GM06990 (cell line): ENCODE data around the gene HCFC1.
A peak's percentile ranks its signal among the peaks of the same experiment; 100 is the strongest.

ENCODE experiments used
- DNase-seq: peaks from one replicate; pipeline ENCODE4 v3.0.0-alpha.2; 2011; ENCODE audit not compliant: insufficient read length; ENCODE audit errors: extremely low read depth
- H3K27me3 ChIP-seq: replicated peaks from 2 replicates; pipeline ENCODE4 v1.6.0; 2011; ENCODE audit warnings: low read length; ENCODE audit not compliant: control insufficient read depth, insufficient read depth
- H3K36me3 ChIP-seq: 2 replicates; pipeline ENCODE4 v1.5.1; 2011; ENCODE audit warnings: low read length; ENCODE audit not compliant: control insufficient read depth, insufficient read depth
- H3K4me3 ChIP-seq: replicated peaks from 2 replicates; pipeline ENCODE4 v1.5.1; 2011; ENCODE audit warnings: low read depth, mild to moderate bottlenecking, control low read depth, low read length
- TF ChIP-seq, protein P1 (sequence below): IDR thresholded peaks from 2 replicates; pipeline ENCODE4 v1.5.1; 2011; ENCODE audit warnings: low read length, control low read depth, mild to moderate bottlenecking, inconsistent platforms; ENCODE audit not compliant: insufficient read depth, poor library complexity, severe bottlenecking

The HCFC1 gene

DNA sequence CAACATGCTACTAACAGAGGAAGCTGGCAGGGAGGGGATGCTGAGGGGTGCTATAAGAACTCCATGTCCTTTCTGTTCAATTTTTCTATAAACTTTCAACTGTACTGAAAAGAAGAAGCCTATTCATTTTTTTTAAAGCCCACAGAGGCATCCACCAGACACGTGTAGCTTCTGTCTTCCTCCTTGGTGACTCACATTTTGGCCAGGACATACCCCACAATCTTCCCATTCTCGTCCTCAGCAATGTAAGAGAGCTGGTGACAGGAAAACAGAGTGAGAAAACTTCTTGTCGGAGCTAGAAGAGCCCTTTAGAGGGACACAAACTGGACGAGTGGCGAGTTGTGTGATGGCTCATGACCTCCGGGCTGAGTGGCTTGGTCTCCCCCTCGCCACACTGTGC is 37.9 kb downstream of the HCFC1 start:
- Histone ChIP-seq H3K27me3 (no peaks in the 10 kb centered on the region), H3K4me3 (peak overlapping the region; percentile 81), H3K36me3 (peaks cover 4% of the 10 kb centered on the region)
- TF ChIP-seq, protein P1, sequence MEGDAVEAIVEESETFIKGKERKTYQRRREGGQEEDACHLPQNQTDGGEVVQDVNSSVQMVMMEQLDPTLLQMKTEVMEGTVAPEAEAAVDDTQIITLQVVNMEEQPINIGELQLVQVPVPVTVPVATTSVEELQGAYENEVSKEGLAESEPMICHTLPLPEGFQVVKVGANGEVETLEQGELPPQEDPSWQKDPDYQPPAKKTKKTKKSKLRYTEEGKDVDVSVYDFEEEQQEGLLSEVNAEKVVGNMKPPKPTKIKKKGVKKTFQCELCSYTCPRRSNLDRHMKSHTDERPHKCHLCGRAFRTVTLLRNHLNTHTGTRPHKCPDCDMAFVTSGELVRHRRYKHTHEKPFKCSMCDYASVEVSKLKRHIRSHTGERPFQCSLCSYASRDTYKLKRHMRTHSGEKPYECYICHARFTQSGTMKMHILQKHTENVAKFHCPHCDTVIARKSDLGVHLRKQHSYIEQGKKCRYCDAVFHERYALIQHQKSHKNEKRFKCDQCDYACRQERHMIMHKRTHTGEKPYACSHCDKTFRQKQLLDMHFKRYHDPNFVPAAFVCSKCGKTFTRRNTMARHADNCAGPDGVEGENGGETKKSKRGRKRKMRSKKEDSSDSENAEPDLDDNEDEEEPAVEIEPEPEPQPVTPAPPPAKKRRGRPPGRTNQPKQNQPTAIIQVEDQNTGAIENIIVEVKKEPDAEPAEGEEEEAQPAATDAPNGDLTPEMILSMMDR, result no peak
- DNase-seq, result no peak

GRCh38 chrX:153932220-153932915 is 39.2 kb downstream of the HCFC1 start:
- Histone ChIP-seq H3K27me3 (no peaks in the 10 kb centered on the region), H3K4me3 (no peak overlapping the region), H3K36me3 (peaks cover 4% of the 10 kb centered on the region)
- no peak for DNase-seq
- TF ChIP-seq, protein P1, result no peak

DNA sequence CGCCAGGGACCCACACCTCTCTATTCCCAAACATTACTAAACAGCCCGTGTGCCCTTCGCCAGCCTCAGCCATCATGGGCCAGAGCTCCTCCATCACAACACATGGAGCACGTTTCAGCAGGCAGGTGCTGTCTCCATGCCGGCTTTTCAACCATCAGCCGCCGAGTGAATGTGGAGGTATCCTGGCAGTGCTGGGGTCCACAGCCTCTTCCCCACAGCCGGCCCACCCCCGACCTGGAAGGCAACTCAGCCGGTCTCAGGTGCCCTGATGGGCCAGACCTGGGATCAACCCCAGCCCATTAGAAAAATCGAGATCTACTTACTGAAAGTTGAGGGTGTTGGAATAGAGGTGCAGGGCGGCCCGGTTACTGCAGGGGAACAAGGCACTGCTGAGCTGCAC is 39.9 kb downstream of the HCFC1 start:
- TF ChIP-seq, protein P1, result no peak
- DNase-seq, result no peak
- peaks cover 4% of the 10 kb centered on the region for H3K36me3 ChIP-seq
- no peak overlapping the region for H3K4me3 ChIP-seq
- H3K27me3 ChIP-seq, result no peaks in the 10 kb centered on the region

GRCh38 chrX:153931151-153931550 is 40.5 kb downstream of the HCFC1 start:
- TF ChIP-seq, protein P1, result no peak
- H3K27me3 ChIP-seq, result no peaks in the 10 kb centered on the region
- no peak overlapping the region for H3K4me3 ChIP-seq
- DNase-seq, result no peak
- peaks cover 4% of the 10 kb centered on the region for H3K36me3 ChIP-seq

GRCh38 chrX:153930011-153930910 is 41.4 kb downstream of the HCFC1 start:
- DNase-seq, result no peak

More at GRCh38 chrX:153930011-153930910, 41.4 kb downstream of the HCFC1 start:
- no peak overlapping the region for H3K4me3 ChIP-seq
- no peaks in the 10 kb centered on the region for H3K27me3 ChIP-seq
- H3K36me3 ChIP-seq, result peaks cover 4% of the 10 kb centered on the region
- TF ChIP-seq, protein P1, result no peak
